Mucosa of descending colon (tissue), 3 donors: ENCODE measurements around the gene SLC37A2. TPM values are rescaled to one million over a fixed set of nuclear protein-coding genes. Genes with fewer than 3 reads are reported as not detected.
A peak's percentile ranks its signal among the peaks of the same experiment; 100 is the strongest.

Experiments
- ATAC-seq: fragments of 200-7000 bp; cut with Tn5 transposase; one replicate; pipeline ENCODE4 v1.9.1; 2020; ENCODE audit warnings: mild to moderate bottlenecking, moderate library complexity
- DNase-seq, 3 donors: peaks; one replicate each; pipeline ENCODE4 v3.0.0-alpha.2; 2020
- H3K36me3 ChIP-seq: fragments of 200-600 bp; one replicate; pipeline ENCODE4 v1.8.0; 2021; ENCODE audit warnings: low read depth, mild to moderate bottlenecking
- H3K4me1 ChIP-seq: fragments of 200-600 bp; one replicate; pipeline ENCODE4 v1.8.0; 2021; ENCODE audit warnings: low read depth, mild to moderate bottlenecking
- H3K4me3 ChIP-seq: fragments of 200-600 bp; one replicate; pipeline ENCODE4 v1.8.0; 2021; ENCODE audit warnings: mild to moderate bottlenecking
- H3K9me3 ChIP-seq: fragments of 200-600 bp; one replicate; pipeline ENCODE4 v1.8.0; 2021; ENCODE audit warnings: mild to moderate bottlenecking
- CTCF ChIP-seq: fragments of 200-600 bp; IDR thresholded peaks from one replicate; pipeline ENCODE4 v1.8.0; 2022; ENCODE audit warnings: antibody characterized with exemption, mild to moderate bottlenecking
- intact Hi-C, 2 donors: fragments of 100-400 bp; cut with DNase I in 1 of 2; cut with micrococcal nuclease in 1 of 2; formaldehyde crosslinking; loops; one replicate each; pipeline versions ENCODE4 v1.11.0 to v1.11.1; 2022; cut with DNase I, micrococcal nuclease
- total RNA-seq, 3 donors: library from RNA; stranded (reverse); fragmentation: NEBNext Ultra II Directional in 2 of 3; extraction: Animal tissue kit (Norgen Biotek cat#: 25700) in 2 of 3; gene quantifications; one replicate each; pipeline versions ENCODE4 v1.2.1 to v1.2.4, GENCODE V29; 2021 to 2023
- donor health status: DM: no; HTN: no; CAD: no; lungs with moderate emphysema.
- donor health status: DM: no; HTN: no; CAD: no.
- donor health status: DM: no; HTN: yes; CAD: no.

The SLC37A2 gene
- total RNA-seq, 3 donors from 2014 or later = 4.3 to 10.5 (median 6.2) TPM

GRCh38 chr11:125071846-125072217, 8.7 kb downstream of the SLC37A2 start:
- Histone ChIP-seq H3K36me3 (no peaks in the 10 kb centered on the region), H3K9me3 (no peaks in the 10 kb centered on the region), H3K4me1 (peaks cover 4% of the 10 kb centered on the region), H3K4me3 (no peak overlapping the region)
- intact Hi-C loops = no loop called here
- no peak for ATAC-seq
- no peak for DNase-seq
- TF ChIP-seq CTCF = no peak

GRCh38 chr11:125072218-125072960, 9.3 kb downstream of the SLC37A2 start:
- DNase-seq (peak in 2 of 3 donors; percentile 40 to 41), ATAC-seq (peak; percentile 54)
- Histone ChIP-seq H3K9me3 (no peaks in the 10 kb centered on the region), H3K4me1 (peaks cover 4% of the 10 kb centered on the region), H3K36me3 (no peaks in the 10 kb centered on the region), H3K4me3 (no peak overlapping the region)
- TF ChIP-seq CTCF = no peak
- intact Hi-C loops = no loop called here

GRCh38 chr11:125072961-125073590, 10.0 kb downstream of the SLC37A2 start:
- Histone ChIP-seq H3K4me1 (peaks cover 4% of the 10 kb centered on the region), H3K9me3 (no peaks in the 10 kb centered on the region), H3K36me3 (no peaks in the 10 kb centered on the region), H3K4me3 (no peak overlapping the region)
- intact Hi-C loops = no loop called here
- TF ChIP-seq CTCF = no peak
- peak in 1 of 3 donors; percentile 45 for DNase-seq
- ATAC-seq = no peak

- Histone ChIP-seq H3K4me1 (peaks cover 4% of the 10 kb centered on the region), H3K36me3 (no peaks in the 10 kb centered on the region), H3K9me3 (no peaks in the 10 kb centered on the region), H3K4me3 (no peak overlapping the region)
- DNase-seq (no peak), ATAC-seq (no peak)
- no peak for TF ChIP-seq CTCF
- intact Hi-C loops = no loop called here
Observed at GRCh38 chr11:125073616-125074483, 10.7 kb downstream of the SLC37A2 start.

DNA sequence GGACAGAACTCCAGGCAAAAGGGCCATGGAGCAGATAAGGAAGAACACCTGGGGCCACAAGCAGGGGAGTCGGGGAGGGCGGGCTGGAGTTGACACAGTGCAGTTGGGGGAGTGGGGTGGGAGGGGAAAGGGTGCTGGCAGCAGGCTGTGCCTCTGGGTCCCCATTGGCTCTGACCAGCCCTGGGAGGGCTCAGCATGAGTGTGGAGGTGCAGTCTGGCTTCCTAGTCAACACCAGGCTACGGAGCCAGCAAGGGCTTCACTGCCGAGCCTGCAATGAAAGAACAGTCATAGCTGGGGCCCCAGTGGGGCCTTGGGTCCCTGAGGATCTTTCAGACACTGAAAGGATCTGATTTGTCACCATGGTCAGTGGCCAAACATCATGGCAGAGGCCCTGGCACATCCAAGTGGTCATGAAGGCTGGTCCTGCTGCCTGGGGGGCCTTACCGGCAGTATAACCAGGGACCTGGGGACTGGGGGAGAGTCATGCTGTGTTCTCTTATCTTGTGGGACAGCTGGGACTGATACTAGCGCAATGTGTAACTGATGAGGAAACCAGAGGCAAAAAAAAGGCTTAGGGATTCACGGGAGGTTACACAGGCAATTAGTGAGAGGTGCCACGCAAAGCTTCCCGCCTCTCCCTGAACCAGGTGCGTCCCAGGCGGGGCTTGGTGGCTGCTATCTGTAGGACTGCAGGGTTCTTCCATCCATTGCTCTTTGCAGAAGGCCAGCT, 11.6 kb downstream of the SLC37A2 start:
- intact Hi-C loops = no loop called here
- DNase-seq = no peak
- Histone ChIP-seq H3K9me3 (no peaks in the 10 kb centered on the region), H3K4me1 (peaks cover 4% of the 10 kb centered on the region), H3K36me3 (no peaks in the 10 kb centered on the region), H3K4me3 (no peak overlapping the region)
- TF ChIP-seq CTCF = no peak
- ATAC-seq = no peak
